PC-9 (cell line): ENCODE measurements around the gene IFITM5. TPM values are rescaled to one million over a fixed set of nuclear protein-coding genes. Genes with fewer than 3 reads are reported as not detected.

Experiments
- BruUV-seq: library from RNA; stranded (reverse); fragments of 400-500 nt; replicated peaks from 2 replicates; lab custom pipeline; 2021; lab: Mats Ljungman, UMichigan
- CTCF ChIA-PET: fragments of 300-600 bp; sonication (Branson Sonifier 250); formaldehyde crosslinking; loops from one replicate; lab custom pipeline; 2022; ENCODE audit warnings: antibody characterized with exemption; lab: Charles Lee
- POLR2A ChIA-PET: fragments of 300-600 bp; sonication (Branson Sonifier 250); formaldehyde crosslinking; loops from one replicate; lab custom pipeline; 2022; ENCODE audit warnings: antibody characterized with exemption; ENCODE audit not compliant: unreplicated experiment; lab: Charles Lee
- DNase-seq, 2 experiments: peaks; one replicate each; pipeline versions ENCODE4 v3.0.0 to v3.0.0-alpha.2; 2015 to 2022; ENCODE audit warnings: mixed read lengths in 1 of 2
- H2AFZ ChIP-seq: fragments of 200-600 bp; sonication (generic); 2 replicates; pipeline ENCODE4 v1.8.1; 2017; ENCODE audit warnings: antibody characterized with exemption
- H3F3A ChIP-seq: fragments of 200-600 bp; sonication (generic); 2 replicates; pipeline ENCODE4 v1.8.1; 2017; ENCODE audit warnings: antibody characterized with exemption, mild to moderate bottlenecking, low read depth; ENCODE audit not compliant: insufficient read depth
- H3K27ac ChIP-seq: fragments of 200-600 bp; sonication (generic); 2 replicates; pipeline ENCODE4 v1.6.1; 2016; ENCODE audit warnings: mixed run types
- H3K27me3 ChIP-seq: fragments of 200-600 bp; sonication (generic); 2 replicates; pipeline ENCODE4 v1.6.1; 2016; ENCODE audit warnings: low read depth, mixed run types; ENCODE audit not compliant: insufficient read depth
- H3K36me3 ChIP-seq: fragments of 200-600 bp; sonication (generic); 2 replicates; pipeline ENCODE4 v1.6.1; 2016; ENCODE audit warnings: low read depth, mixed run types
- H3K4me1 ChIP-seq: fragments of 200-600 bp; sonication (generic); replicated peaks from 2 replicates; pipeline ENCODE4 v1.6.1; 2016; ENCODE audit warnings: mixed run types; ENCODE audit not compliant: insufficient read depth
- H3K4me2 ChIP-seq: fragments of 200-600 bp; sonication (generic); 2 replicates; pipeline ENCODE4 v1.6.1; 2017; ENCODE audit warnings: mixed run types
- H3K4me3 ChIP-seq: fragments of 200-600 bp; sonication (generic); 2 replicates; pipeline ENCODE4 v1.6.1; 2016; ENCODE audit warnings: mixed run types
- H3K79me2 ChIP-seq: fragments of 200-600 bp; sonication (generic); 2 replicates; pipeline ENCODE4 v1.6.1; 2017; ENCODE audit warnings: low read depth, mixed run types
- H3K9me2 ChIP-seq: fragments of 200-600 bp; sonication (generic); 2 replicates; pipeline ENCODE4 v1.8.1; 2017; ENCODE audit warnings: mild to moderate bottlenecking; ENCODE audit not compliant: insufficient read depth
- H3K9me3 ChIP-seq: fragments of 200-600 bp; sonication (generic); 2 replicates; pipeline ENCODE4 v1.8.1; 2016; ENCODE audit warnings: low read depth; ENCODE audit not compliant: insufficient read depth
- H4K20me1 ChIP-seq: fragments of 200-600 bp; sonication (generic); 2 replicates; pipeline ENCODE4 v1.8.1; 2017; ENCODE audit not compliant: insufficient read depth
- EZH2 ChIP-seq: fragments of 200-600 bp; sonication (generic); IDR thresholded peaks from 2 replicates; pipeline ENCODE4 v1.8.0; 2017; ENCODE audit warnings: antibody characterized with exemption, low read depth
- intact Hi-C: fragments of 100-400 bp; cut with micrococcal nuclease; formaldehyde crosslinking; loops from one replicate; pipeline ENCODE4 v1.10.0; 2022; ENCODE audit not compliant: unreplicated experiment
- total RNA-seq: library from RNA; stranded (reverse); gene quantifications from 2 replicates; pipeline ENCODE4 v1.2.3, GENCODE V29; 2021
- TF ChIP-seq, protein P1 (sequence below): fragments of 200-600 bp; sonication (generic); conservative IDR thresholded peaks from 2 replicates; pipeline ENCODE4 v1.6.1; 2017; ENCODE audit warnings: mixed run types, antibody characterized with exemption, mild to moderate bottlenecking, moderate library complexity

The IFITM5 gene
- total RNA-seq, 1 experiment from 2014 or later: not detected

DNA sequence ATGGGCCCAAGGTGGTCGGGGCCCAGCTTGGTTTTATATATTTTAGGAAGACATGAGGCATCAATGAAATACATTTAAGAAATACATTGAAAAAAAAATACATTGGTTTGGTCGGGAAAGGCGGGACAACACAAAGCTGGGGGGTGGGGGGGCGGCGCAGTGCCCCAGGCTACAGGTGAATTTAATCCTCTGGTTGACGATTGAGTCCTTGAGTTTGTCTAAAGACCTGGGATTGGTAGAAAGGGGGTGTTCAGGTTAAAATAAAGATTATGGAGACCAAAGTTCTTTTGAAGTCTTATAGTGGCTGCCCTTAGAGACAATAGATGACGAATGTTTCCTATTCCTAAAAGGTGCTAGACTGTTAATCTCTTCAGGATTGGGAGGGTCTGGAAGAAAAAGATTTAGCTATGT, 17.6 kb upstream of the IFITM5 start:
- no peak for DNase-seq
- no peaks in the 10 kb centered on the region for H3F3A ChIP-seq
- BruUV-seq: no TSS peak

DNA sequence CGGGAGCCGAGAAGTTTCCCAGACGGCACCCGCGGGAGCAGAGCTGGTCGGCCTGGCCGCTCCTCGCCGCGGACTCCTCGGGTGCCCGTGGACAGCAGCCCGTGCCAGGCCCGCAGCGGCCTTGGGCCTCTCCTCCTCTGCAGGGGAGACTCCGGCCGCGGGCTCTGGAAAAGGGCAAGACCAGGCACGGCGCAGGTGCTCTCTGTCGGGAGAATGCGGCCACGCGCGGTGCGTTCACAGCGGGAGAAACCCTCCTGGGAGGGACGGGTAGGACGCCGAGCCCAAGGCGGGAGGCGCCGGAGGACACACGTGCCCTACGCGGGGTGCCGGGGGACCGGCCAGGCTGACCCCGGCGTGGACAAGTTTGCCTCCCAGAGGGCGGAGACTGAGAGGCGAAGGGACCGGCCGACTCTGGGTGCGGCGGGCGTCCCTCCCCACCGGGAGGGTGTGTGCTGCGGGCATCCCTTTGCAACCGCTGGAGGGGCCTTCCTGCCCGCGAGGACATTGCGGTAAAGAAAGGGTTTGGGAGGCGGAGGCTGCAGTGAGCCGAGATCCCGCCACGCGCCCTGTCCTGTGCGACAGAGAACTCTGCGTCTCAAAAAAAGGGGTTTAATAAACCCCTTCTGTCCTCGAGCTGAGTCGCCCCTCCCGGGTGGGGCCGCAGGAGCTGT, 16.8 kb upstream of the IFITM5 start:
- CTCF ChIA-PET: no interaction called here
- Histone ChIP-seq H3F3A (no peaks in the 10 kb centered on the region), H3K4me3 (no peak overlapping the region), H3K36me3 (no peaks in the 10 kb centered on the region), H3K27me3 (no peaks in the 10 kb centered on the region), H3K4me1 (no peaks in the 10 kb centered on the region), H3K9me2 (no peaks in the 10 kb centered on the region), H3K79me2 (no peaks in the 10 kb centered on the region), H2AFZ (no peak overlapping the region), H4K20me1 (no peaks in the 10 kb centered on the region), H3K9me3 (no peaks in the 10 kb centered on the region), H3K27ac (no peak overlapping the region), H3K4me2 (no peak overlapping the region)
- no peak for DNase-seq
- intact Hi-C loops: no loop called here
- no TSS peak for BruUV-seq
- POLR2A ChIA-PET: no interaction called here
- TF ChIP-seq, protein P1, sequence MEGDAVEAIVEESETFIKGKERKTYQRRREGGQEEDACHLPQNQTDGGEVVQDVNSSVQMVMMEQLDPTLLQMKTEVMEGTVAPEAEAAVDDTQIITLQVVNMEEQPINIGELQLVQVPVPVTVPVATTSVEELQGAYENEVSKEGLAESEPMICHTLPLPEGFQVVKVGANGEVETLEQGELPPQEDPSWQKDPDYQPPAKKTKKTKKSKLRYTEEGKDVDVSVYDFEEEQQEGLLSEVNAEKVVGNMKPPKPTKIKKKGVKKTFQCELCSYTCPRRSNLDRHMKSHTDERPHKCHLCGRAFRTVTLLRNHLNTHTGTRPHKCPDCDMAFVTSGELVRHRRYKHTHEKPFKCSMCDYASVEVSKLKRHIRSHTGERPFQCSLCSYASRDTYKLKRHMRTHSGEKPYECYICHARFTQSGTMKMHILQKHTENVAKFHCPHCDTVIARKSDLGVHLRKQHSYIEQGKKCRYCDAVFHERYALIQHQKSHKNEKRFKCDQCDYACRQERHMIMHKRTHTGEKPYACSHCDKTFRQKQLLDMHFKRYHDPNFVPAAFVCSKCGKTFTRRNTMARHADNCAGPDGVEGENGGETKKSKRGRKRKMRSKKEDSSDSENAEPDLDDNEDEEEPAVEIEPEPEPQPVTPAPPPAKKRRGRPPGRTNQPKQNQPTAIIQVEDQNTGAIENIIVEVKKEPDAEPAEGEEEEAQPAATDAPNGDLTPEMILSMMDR: no peak
- no peak for TF ChIP-seq EZH2

More for the DNA sequence above, 17.6 kb upstream of the IFITM5 start:
- no peaks in the 10 kb centered on the region for H3K9me3 ChIP-seq
- H3K27me3 ChIP-seq: no peaks in the 10 kb centered on the region
- H3K4me1 ChIP-seq: no peaks in the 10 kb centered on the region
- TF ChIP-seq, protein P1: no peak
- no peak for TF ChIP-seq EZH2
- no peaks in the 10 kb centered on the region for H3K36me3 ChIP-seq
- H3K27ac ChIP-seq: no peak overlapping the region
- H3K9me2 ChIP-seq: no peaks in the 10 kb centered on the region
- H2AFZ ChIP-seq: no peak overlapping the region
- H4K20me1 ChIP-seq: no peaks in the 10 kb centered on the region
- ChIA-PET POLR2A (no interaction called here), CTCF (interaction anchor here (0.6 kb wide), 1 partner anchor 35 kb away, joined by 3 read pairs; no protein-coding TSS in a partner anchor)
- H3K4me3 ChIP-seq: no peak overlapping the region
- intact Hi-C loops: no loop called here
- no peak overlapping the region for H3K4me2 ChIP-seq
- H3K79me2 ChIP-seq: no peaks in the 10 kb centered on the region

DNA sequence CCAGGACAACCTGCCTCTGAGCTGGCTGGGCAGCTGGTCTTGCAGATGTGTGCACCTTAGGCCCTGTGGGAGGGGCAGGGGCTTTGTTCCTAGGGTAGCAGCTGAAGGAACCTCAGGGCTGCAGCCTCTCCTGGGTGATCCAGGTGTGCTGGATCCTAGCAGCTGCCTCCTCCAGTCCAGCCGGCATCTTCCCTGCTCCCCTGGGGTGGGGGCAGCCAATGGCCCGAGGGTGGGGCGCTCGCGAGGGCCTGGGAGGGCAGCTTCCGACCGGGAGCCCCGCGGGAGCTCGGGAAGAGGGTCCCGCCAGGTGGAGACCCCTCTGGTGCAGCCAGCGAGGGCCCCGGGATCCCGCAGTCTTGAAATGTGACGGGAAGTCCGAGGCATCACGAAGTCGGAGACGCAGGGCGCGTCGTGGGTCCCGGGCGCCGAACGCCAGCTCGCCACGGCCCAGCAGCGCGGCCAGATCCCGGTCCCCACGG, 16.2 kb upstream of the IFITM5 start:
- Histone ChIP-seq H3K36me3 (no peaks in the 10 kb centered on the region), H3K9me2 (no peaks in the 10 kb centered on the region), H4K20me1 (no peaks in the 10 kb centered on the region), H3K27me3 (no peaks in the 10 kb centered on the region), H3K4me2 (no peak overlapping the region), H3K27ac (no peak overlapping the region), H3K4me3 (no peak overlapping the region), H3K9me3 (no peaks in the 10 kb centered on the region), H3F3A (no peaks in the 10 kb centered on the region), H2AFZ (no peak overlapping the region), H3K4me1 (no peaks in the 10 kb centered on the region), H3K79me2 (no peaks in the 10 kb centered on the region)
- ChIA-PET POLR2A (no interaction called here), CTCF (no interaction called here)
- intact Hi-C loops: no loop called here
- no peak for TF ChIP-seq EZH2
- TF ChIP-seq, protein P1: no peak
- no TSS peak for BruUV-seq
- no peak for DNase-seq
